HG03175 (cell line): ENCODE results near the gene RC3H1.
"Not testable (repeated sequence)": the region's sequence is repeated elsewhere in the genome, so short reads cannot be mapped to it uniquely, and the experiment has no call there.

ENCODE experiments used
- ATAC-seq: cut with Tn5 transposase; IDR thresholded peaks from one replicate; pipeline ENCODE4 v1.9.1; 2021; ENCODE audit warnings: mild to moderate bottlenecking, moderate library complexity; ENCODE audit not compliant: unreplicated experiment

RC3H1 gene

GRCh38 chr1:174022080-174022975, at the start of gene RC3H1:
RC3H1 (minus strand) TSS chr1:174022357; CDS start chr1:173992985, 29,372 bp downstream.
- peak; percentile 87 for ATAC-seq

- no peak for ATAC-seq
These were observed 48.5 kb upstream of the RC3H1 start for GRCh38 chr1:174070614-174071013.

- no peak for ATAC-seq
These were observed 45.8 kb upstream of the RC3H1 start for GRCh38 chr1:174068000-174068399.

- ATAC-seq, result no peak
These were observed 37.9 kb upstream of the RC3H1 start for GRCh38 chr1:174060090-174060489.

GRCh38 chr1:174058624-174059023, 36.5 kb upstream of the RC3H1 start:
- ATAC-seq, result no peak

- not testable (repeated sequence) for ATAC-seq
These were observed 34.5 kb upstream of the RC3H1 start for GRCh38 chr1:174056609-174057008.

- not testable (repeated sequence) for ATAC-seq
These were observed 33.6 kb upstream of the RC3H1 start for GRCh38 chr1:174055797-174056196.

GRCh38 chr1:174053826-174054225, 31.7 kb upstream of the RC3H1 start:
- no peak for ATAC-seq

- ATAC-seq, result no peak
These were observed 30.5 kb upstream of the RC3H1 start for GRCh38 chr1:174052621-174053020.

GRCh38 chr1:174051956-174052355, 29.8 kb upstream of the RC3H1 start:
- ATAC-seq, result no peak

GRCh38 chr1:174049514-174049913, 27.4 kb upstream of the RC3H1 start:
- ATAC-seq, result no peak

GRCh38 chr1:174044418-174045222, 22.5 kb upstream of the RC3H1 start:
- no peak for ATAC-seq

GRCh38 chr1:174042509-174042908, 20.4 kb upstream of the RC3H1 start:
- not testable (repeated sequence) for ATAC-seq

GRCh38 chr1:174041369-174041768, 19.2 kb upstream of the RC3H1 start:
- no peak for ATAC-seq

GRCh38 chr1:174040387-174040786, 18.2 kb upstream of the RC3H1 start:
- ATAC-seq, result no peak

GRCh38 chr1:174039027-174039426, 16.9 kb upstream of the RC3H1 start:
- ATAC-seq, result no peak

- no peak for ATAC-seq
These were observed 14.6 kb upstream of the RC3H1 start for GRCh38 chr1:174036798-174037197.

GRCh38 chr1:174036204-174036603, 14.0 kb upstream of the RC3H1 start:
- no peak for ATAC-seq

GRCh38 chr1:174032671-174033222, 10.6 kb upstream of the RC3H1 start:
- ATAC-seq, result no peak

GRCh38 chr1:174031099-174031498, 8.9 kb upstream of the RC3H1 start:
- no peak for ATAC-seq

GRCh38 chr1:174028495-174028894, 6.3 kb upstream of the RC3H1 start:
- no peak for ATAC-seq
